Stimulated activated CD4-positive, alpha-beta T cell treated with anti-CD3 and anti-CD28 coated beads, Interleukin-15, amount 100 ng/mL, for 48 hours (primary cell): ENCODE data around the gene NARF.
"Not testable (repeated sequence)": the region's sequence is repeated elsewhere in the genome, so short reads cannot be mapped to it uniquely, and the experiment has no call there.

ENCODE experiments used
- DNase-seq, 2 donors: peaks; one replicate each; pipeline ENCODE4 v3.0.0-alpha.2; 2020; ENCODE audit warnings: low read depth in 2 of 2

The NARF gene

GRCh38 chr17:82536512-82537201 lies 78.1 kb downstream of the NARF start:
- DNase-seq: no peak

- DNase-seq: not testable (repeated sequence)
Measured at GRCh38 chr17:82537228-82537627, 78.7 kb downstream of the NARF start.

GRCh38 chr17:82539076-82539475 lies 80.5 kb downstream of the NARF start:
- DNase-seq: not testable (repeated sequence)
